DMS 273 treated with DMSO at 0.1 percent for 48 hours (cell line): ENCODE data around the gene SSH3.

Source experiments
- DNase-seq: peaks from one replicate; lab custom pipeline; 2025; lab: John Stamatoyannopoulos, UW

The SSH3 gene

GRCh38 chr11:67293090-67293489 is 10.2 kb upstream of the SSH3 start:
- DNase-seq: no peak

- no peak for DNase-seq
Observed at GRCh38 chr11:67295846-67296245, 7.5 kb upstream of the SSH3 start.

- no peak for DNase-seq
Observed at GRCh38 chr11:67298786-67299185, 4.5 kb upstream of the SSH3 start.

- no peak for DNase-seq
Observed at GRCh38 chr11:67299471-67300191, 3.7 kb upstream of the SSH3 start.

- DNase-seq: no peak
Observed at GRCh38 chr11:67300256-67300755, 3.0 kb upstream of the SSH3 start.

- no peak for DNase-seq
Observed at GRCh38 chr11:67300756-67301312, 2.5 kb upstream of the SSH3 start.

- DNase-seq: no peak
Observed at GRCh38 chr11:67301313-67301921, 1.9 kb upstream of the SSH3 start.

- DNase-seq: peak; percentile 6
Observed at GRCh38 chr11:67301951-67302516, 1.3 kb upstream of the SSH3 start.

GRCh38 chr11:67302571-67303131 is 679 bp upstream of the SSH3 start:
- no peak for DNase-seq

- no peak for DNase-seq
Observed at GRCh38 chr11:67303835-67304411, 593 bp downstream of the SSH3 start.

- no peak for DNase-seq
Observed at GRCh38 chr11:67304511-67305113, 1.3 kb downstream of the SSH3 start.

- DNase-seq: no peak
Observed at GRCh38 chr11:67306769-67307544, 3.6 kb downstream of the SSH3 start.

GRCh38 chr11:67307545-67308001 is 4.2 kb downstream of the SSH3 start:
- no peak for DNase-seq

GRCh38 chr11:67308031-67308866 is 4.9 kb downstream of the SSH3 start:
- DNase-seq: no peak

GRCh38 chr11:67309166-67309565 is 5.8 kb downstream of the SSH3 start:
- DNase-seq: no peak

GRCh38 chr11:67309661-67310061 is 6.3 kb downstream of the SSH3 start:
- DNase-seq: no peak

- DNase-seq: no peak
Observed at GRCh38 chr11:67310246-67311050, 7.1 kb downstream of the SSH3 start.

GRCh38 chr11:67311051-67311555 is 7.8 kb downstream of the SSH3 start:
- no peak for DNase-seq

GRCh38 chr11:67311556-67312082 is 8.3 kb downstream of the SSH3 start:
- no peak for DNase-seq
